ENCODE results near the gene GCC1.

The GCC1 gene

GRCh38 chr7:127535546-127536393, 49.6 kb downstream of the GCC1 start:
- no peaks in the 10 kb centered on the region for H3K4me1 ChIP-seq (ENCODE audit: control insufficient read depth, insufficient read depth, low read depth, low read length)
- H3K9ac ChIP-seq (ENCODE audit: low read length) = no peak overlapping the region
- H4K8ac ChIP-seq (ENCODE audit: low read length) = no peak overlapping the region
- no peak overlapping the region for H3K18ac ChIP-seq (ENCODE audit: low read depth in 1 of 2, low read length in 2 of 2)
- H3K4ac ChIP-seq (ENCODE audit: low read depth in 1 of 2, low read length in 2 of 2) = no peak overlapping the region
- H3K36me3 ChIP-seq (ENCODE audit: control insufficient read depth in 1 of 2, insufficient read depth in 2 of 2, low read depth in 1 of 2, low read length in 2 of 2) = no peaks in the 10 kb centered on the region
- no peak overlapping the region for H2BK12ac ChIP-seq (ENCODE audit: low read length in 2 of 2)
- H2BK5ac ChIP-seq (ENCODE audit: low read depth, low read length, poor library complexity, severe bottlenecking) = no peak overlapping the region
- no peak overlapping the region for H3K4me3 ChIP-seq (ENCODE audit: insufficient read depth in 1 of 2, low read depth in 1 of 2, low read length in 2 of 2)
- WGBS = 81% methylated on average over 10 of the region's 11 CpGs
- no peak for DNase-seq
- no peaks in the 10 kb centered on the region for H3K9me3 ChIP-seq (ENCODE audit: control insufficient read depth, low read length)
- no peak overlapping the region for H2BK15ac ChIP-seq (ENCODE audit: low read depth, poor library complexity, severe bottlenecking)
- peaks cover 26 to 47% of the 10 kb centered on the region in 2 experiments for H3K27me3 ChIP-seq (ENCODE audit: control insufficient read depth in 1 of 2, insufficient read depth in 1 of 2, low read length in 2 of 2)
- H2BK120ac ChIP-seq (ENCODE audit: low read depth, low read length) = no peak overlapping the region
- no peak overlapping the region for H4K91ac ChIP-seq (ENCODE audit: low read length)
- H3K27ac ChIP-seq (ENCODE audit: low read length, poor library complexity, severe bottlenecking) = no peak overlapping the region
- H2AFZ ChIP-seq (ENCODE audit: low read depth, low read length) = no peak overlapping the region
- H3K14ac ChIP-seq (ENCODE audit: low read length in 2 of 2) = no peak overlapping the region
- no peak overlapping the region for H3K23ac ChIP-seq (ENCODE audit: low read length in 2 of 2)
- no peaks in the 10 kb centered on the region for H3K79me1 ChIP-seq (replicated peaks; ENCODE audit: low read length, poor library complexity, severe bottlenecking)
- no peak overlapping the region for H2AK5ac ChIP-seq (ENCODE audit: low read length, severe bottlenecking)
- no peak overlapping the region for H3K4me2 ChIP-seq (ENCODE audit: low read length, poor library complexity, severe bottlenecking)

GRCh38 chr7:127534636-127535035, 50.8 kb downstream of the GCC1 start:
- Histone ChIP-seq H4K8ac (ENCODE audit: low read length) (no peak overlapping the region), H3K4me2 (ENCODE audit: low read length, poor library complexity, severe bottlenecking) (no peak overlapping the region), H2AFZ (ENCODE audit: low read depth, low read length) (no peak overlapping the region), H3K14ac (ENCODE audit: low read length in 2 of 2) (no peak overlapping the region), H3K9ac (ENCODE audit: low read length) (no peak overlapping the region), H4K91ac (ENCODE audit: low read length) (no peak overlapping the region), H3K23ac (ENCODE audit: low read length in 2 of 2) (no peak overlapping the region), H3K9me3 (ENCODE audit: control insufficient read depth, low read length) (peaks cover under 1% of the 10 kb centered on the region), H2BK5ac (ENCODE audit: low read depth, low read length, poor library complexity, severe bottlenecking) (no peak overlapping the region), H3K36me3 (ENCODE audit: control insufficient read depth in 1 of 2, insufficient read depth in 2 of 2, low read depth in 1 of 2, low read length in 2 of 2) (no peaks in the 10 kb centered on the region), H3K27ac (ENCODE audit: low read length, poor library complexity, severe bottlenecking) (no peak overlapping the region), H2BK120ac (ENCODE audit: low read depth, low read length) (no peak overlapping the region), H3K4ac (ENCODE audit: low read depth in 1 of 2, low read length in 2 of 2) (no peak overlapping the region), H3K4me3 (ENCODE audit: insufficient read depth in 1 of 2, low read depth in 1 of 2, low read length in 2 of 2) (no peak overlapping the region), H3K27me3 (ENCODE audit: control insufficient read depth in 1 of 2, insufficient read depth in 1 of 2, low read length in 2 of 2) (peaks cover 26 to 47% of the 10 kb centered on the region in 2 experiments), H3K18ac (ENCODE audit: low read depth in 1 of 2, low read length in 2 of 2) (no peak overlapping the region), H2AK5ac (ENCODE audit: low read length, severe bottlenecking) (no peak overlapping the region), H3K79me1 (replicated peaks; ENCODE audit: low read length, poor library complexity, severe bottlenecking) (no peaks in the 10 kb centered on the region), H2BK12ac (ENCODE audit: low read length in 2 of 2) (no peak overlapping the region), H3K4me1 (ENCODE audit: control insufficient read depth, insufficient read depth, low read depth, low read length) (no peaks in the 10 kb centered on the region), H2BK15ac (ENCODE audit: low read depth, poor library complexity, severe bottlenecking) (no peak overlapping the region)
- DNase-seq = no peak
- WGBS = 59% methylated on average over 5 of the region's 5 CpGs

- Histone ChIP-seq H2AK5ac (ENCODE audit: low read length, severe bottlenecking) (no peak overlapping the region), H2BK15ac (ENCODE audit: low read depth, poor library complexity, severe bottlenecking) (no peak overlapping the region), H3K9ac (ENCODE audit: low read length) (no peak overlapping the region), H3K4ac (ENCODE audit: low read depth in 1 of 2, low read length in 2 of 2) (no peak overlapping the region), H4K8ac (ENCODE audit: low read length) (no peak overlapping the region), H2BK12ac (ENCODE audit: low read length in 2 of 2) (no peak overlapping the region), H2BK5ac (ENCODE audit: low read depth, low read length, poor library complexity, severe bottlenecking) (no peak overlapping the region), H3K4me1 (ENCODE audit: control insufficient read depth, insufficient read depth, low read depth, low read length) (no peaks in the 10 kb centered on the region), H3K4me2 (ENCODE audit: low read length, poor library complexity, severe bottlenecking) (no peak overlapping the region), H3K9me3 (ENCODE audit: control insufficient read depth, low read length) (peaks cover 7% of the 10 kb centered on the region), H3K79me1 (replicated peaks; ENCODE audit: low read length, poor library complexity, severe bottlenecking) (no peaks in the 10 kb centered on the region), H3K14ac (ENCODE audit: low read length in 2 of 2) (no peak overlapping the region), H3K27ac (ENCODE audit: low read length, poor library complexity, severe bottlenecking) (no peak overlapping the region), H3K23ac (ENCODE audit: low read length in 2 of 2) (no peak overlapping the region), H4K91ac (ENCODE audit: low read length) (no peak overlapping the region), H3K18ac (ENCODE audit: low read depth in 1 of 2, low read length in 2 of 2) (no peak overlapping the region), H3K4me3 (ENCODE audit: insufficient read depth in 1 of 2, low read depth in 1 of 2, low read length in 2 of 2) (no peak overlapping the region), H3K27me3 (ENCODE audit: control insufficient read depth in 1 of 2, insufficient read depth in 1 of 2, low read length in 2 of 2) (peaks cover 26 to 39% of the 10 kb centered on the region in 2 experiments), H3K36me3 (ENCODE audit: control insufficient read depth in 1 of 2, insufficient read depth in 2 of 2, low read depth in 1 of 2, low read length in 2 of 2) (no peaks in the 10 kb centered on the region), H2AFZ (ENCODE audit: low read depth, low read length) (no peak overlapping the region), H2BK120ac (ENCODE audit: low read depth, low read length) (no peak overlapping the region)
- DNase-seq = no peak
These were observed 52.7 kb downstream of the GCC1 start for GRCh38 chr7:127532736-127533135.

GRCh38 chr7:127532151-127532550, 53.2 kb downstream of the GCC1 start:
- H4K8ac ChIP-seq (ENCODE audit: low read length) = no peak overlapping the region
- no peak overlapping the region for H2BK5ac ChIP-seq (ENCODE audit: low read depth, low read length, poor library complexity, severe bottlenecking)
- no peak overlapping the region for H3K14ac ChIP-seq (ENCODE audit: low read length in 2 of 2)
- no peak overlapping the region for H4K91ac ChIP-seq (ENCODE audit: low read length)
- no peak overlapping the region for H3K18ac ChIP-seq (ENCODE audit: low read depth in 1 of 2, low read length in 2 of 2)
- H2AK5ac ChIP-seq (ENCODE audit: low read length, severe bottlenecking) = no peak overlapping the region
- no peak for DNase-seq
- no peak overlapping the region for H2BK120ac ChIP-seq (ENCODE audit: low read depth, low read length)
- H3K36me3 ChIP-seq (ENCODE audit: control insufficient read depth in 1 of 2, insufficient read depth in 2 of 2, low read depth in 1 of 2, low read length in 2 of 2) = no peaks in the 10 kb centered on the region
- no peak overlapping the region for H3K4me3 ChIP-seq (ENCODE audit: insufficient read depth in 1 of 2, low read depth in 1 of 2, low read length in 2 of 2)
- H3K4ac ChIP-seq (ENCODE audit: low read depth in 1 of 2, low read length in 2 of 2) = no peak overlapping the region
- H2BK12ac ChIP-seq (ENCODE audit: low read length in 2 of 2) = no peak overlapping the region
- no peak overlapping the region for H3K4me2 ChIP-seq (ENCODE audit: low read length, poor library complexity, severe bottlenecking)
- peaks cover 7% of the 10 kb centered on the region for H3K9me3 ChIP-seq (ENCODE audit: control insufficient read depth, low read length)
- peaks cover 22 to 34% of the 10 kb centered on the region in 2 experiments for H3K27me3 ChIP-seq (ENCODE audit: control insufficient read depth in 1 of 2, insufficient read depth in 1 of 2, low read length in 2 of 2)
- no peaks in the 10 kb centered on the region for H3K79me1 ChIP-seq (replicated peaks; ENCODE audit: low read length, poor library complexity, severe bottlenecking)
- H2BK15ac ChIP-seq (ENCODE audit: low read depth, poor library complexity, severe bottlenecking) = no peak overlapping the region
- WGBS = 88% methylated on average over 2 of the region's 2 CpGs
- no peak overlapping the region for H2AFZ ChIP-seq (ENCODE audit: low read depth, low read length)
- no peak overlapping the region for H3K23ac ChIP-seq (ENCODE audit: low read length in 2 of 2)
- H3K4me1 ChIP-seq (ENCODE audit: control insufficient read depth, insufficient read depth, low read depth, low read length) = no peaks in the 10 kb centered on the region
- H3K9ac ChIP-seq (ENCODE audit: low read length) = no peak overlapping the region
- H3K27ac ChIP-seq (ENCODE audit: low read length, poor library complexity, severe bottlenecking) = no peak overlapping the region

All from mesenchymal stem cell (in vitro differentiated cells and primary cell).